ENCODE measurements around the gene BEAN1. TPM values are rescaled to one million over a fixed set of nuclear protein-coding genes. Genes with fewer than 3 reads are reported as not detected.

The BEAN1 gene
- total and polyA plus RNA-seq, 2 experiments from 2014 or later, result 0.07 to 0.10 TPM

DNA sequence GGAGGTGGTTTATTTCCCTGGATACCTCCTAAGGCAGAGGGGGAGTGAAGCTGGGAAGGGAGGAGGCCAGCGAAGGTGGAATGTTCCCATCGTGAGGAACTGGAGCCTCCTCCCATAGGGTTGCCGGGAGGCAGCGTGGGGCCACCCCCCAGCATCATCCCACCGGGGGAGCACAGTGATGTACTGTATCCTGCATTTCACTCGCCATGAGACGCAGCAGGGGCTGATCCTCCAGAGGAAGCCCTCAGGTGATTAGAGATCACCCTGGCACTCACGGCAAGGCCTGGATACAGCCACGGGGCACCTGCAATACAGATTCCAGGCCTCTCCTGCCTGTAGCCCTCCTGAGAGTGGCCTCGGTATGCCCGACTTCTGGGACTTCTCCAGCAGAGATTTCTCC lies 25.5 kb upstream of the BEAN1 start:
- ATAC-seq (no peak; the same call in 2 of the 3 replicates), DNase-seq (ENCODE audit: low spot score) (no peak)
- no peak overlapping the region for H3K27ac ChIP-seq (ENCODE audit: low read depth)
- Mint-ChIP-seq H3K4me3 (no peak overlapping the region; the same call in 2 of the 3 replicates), H3K27ac (peak overlapping the region; percentile 62; the same call in 1 of the 2 replicates), H3K36me3 (ENCODE audit: low read depth) (no peaks in the 10 kb centered on the region), H3K9me3 (peaks cover 13% of the 10 kb centered on the region), H3K4me1 (peaks cover 16% of the 10 kb centered on the region), H3K27me3 (ENCODE audit: insufficient read depth, low read depth, poor library complexity) (peaks cover 9% of the 10 kb centered on the region)
- no peaks in the 10 kb centered on the region for H3F3A ChIP-seq (replicated peaks; ENCODE audit: low read depth)
- H3K4me2 ChIP-seq, result no peak overlapping the region
- no peak overlapping the region for H3K4me3 ChIP-seq
- no peak overlapping the region for H2AFZ ChIP-seq
- no peak for TF ChIP-seq EZH2 (IDR thresholded peaks at IDR 0.05; ENCODE audit: low read depth, unreplicated experiment)
- TF ChIP-seq, protein P1, sequence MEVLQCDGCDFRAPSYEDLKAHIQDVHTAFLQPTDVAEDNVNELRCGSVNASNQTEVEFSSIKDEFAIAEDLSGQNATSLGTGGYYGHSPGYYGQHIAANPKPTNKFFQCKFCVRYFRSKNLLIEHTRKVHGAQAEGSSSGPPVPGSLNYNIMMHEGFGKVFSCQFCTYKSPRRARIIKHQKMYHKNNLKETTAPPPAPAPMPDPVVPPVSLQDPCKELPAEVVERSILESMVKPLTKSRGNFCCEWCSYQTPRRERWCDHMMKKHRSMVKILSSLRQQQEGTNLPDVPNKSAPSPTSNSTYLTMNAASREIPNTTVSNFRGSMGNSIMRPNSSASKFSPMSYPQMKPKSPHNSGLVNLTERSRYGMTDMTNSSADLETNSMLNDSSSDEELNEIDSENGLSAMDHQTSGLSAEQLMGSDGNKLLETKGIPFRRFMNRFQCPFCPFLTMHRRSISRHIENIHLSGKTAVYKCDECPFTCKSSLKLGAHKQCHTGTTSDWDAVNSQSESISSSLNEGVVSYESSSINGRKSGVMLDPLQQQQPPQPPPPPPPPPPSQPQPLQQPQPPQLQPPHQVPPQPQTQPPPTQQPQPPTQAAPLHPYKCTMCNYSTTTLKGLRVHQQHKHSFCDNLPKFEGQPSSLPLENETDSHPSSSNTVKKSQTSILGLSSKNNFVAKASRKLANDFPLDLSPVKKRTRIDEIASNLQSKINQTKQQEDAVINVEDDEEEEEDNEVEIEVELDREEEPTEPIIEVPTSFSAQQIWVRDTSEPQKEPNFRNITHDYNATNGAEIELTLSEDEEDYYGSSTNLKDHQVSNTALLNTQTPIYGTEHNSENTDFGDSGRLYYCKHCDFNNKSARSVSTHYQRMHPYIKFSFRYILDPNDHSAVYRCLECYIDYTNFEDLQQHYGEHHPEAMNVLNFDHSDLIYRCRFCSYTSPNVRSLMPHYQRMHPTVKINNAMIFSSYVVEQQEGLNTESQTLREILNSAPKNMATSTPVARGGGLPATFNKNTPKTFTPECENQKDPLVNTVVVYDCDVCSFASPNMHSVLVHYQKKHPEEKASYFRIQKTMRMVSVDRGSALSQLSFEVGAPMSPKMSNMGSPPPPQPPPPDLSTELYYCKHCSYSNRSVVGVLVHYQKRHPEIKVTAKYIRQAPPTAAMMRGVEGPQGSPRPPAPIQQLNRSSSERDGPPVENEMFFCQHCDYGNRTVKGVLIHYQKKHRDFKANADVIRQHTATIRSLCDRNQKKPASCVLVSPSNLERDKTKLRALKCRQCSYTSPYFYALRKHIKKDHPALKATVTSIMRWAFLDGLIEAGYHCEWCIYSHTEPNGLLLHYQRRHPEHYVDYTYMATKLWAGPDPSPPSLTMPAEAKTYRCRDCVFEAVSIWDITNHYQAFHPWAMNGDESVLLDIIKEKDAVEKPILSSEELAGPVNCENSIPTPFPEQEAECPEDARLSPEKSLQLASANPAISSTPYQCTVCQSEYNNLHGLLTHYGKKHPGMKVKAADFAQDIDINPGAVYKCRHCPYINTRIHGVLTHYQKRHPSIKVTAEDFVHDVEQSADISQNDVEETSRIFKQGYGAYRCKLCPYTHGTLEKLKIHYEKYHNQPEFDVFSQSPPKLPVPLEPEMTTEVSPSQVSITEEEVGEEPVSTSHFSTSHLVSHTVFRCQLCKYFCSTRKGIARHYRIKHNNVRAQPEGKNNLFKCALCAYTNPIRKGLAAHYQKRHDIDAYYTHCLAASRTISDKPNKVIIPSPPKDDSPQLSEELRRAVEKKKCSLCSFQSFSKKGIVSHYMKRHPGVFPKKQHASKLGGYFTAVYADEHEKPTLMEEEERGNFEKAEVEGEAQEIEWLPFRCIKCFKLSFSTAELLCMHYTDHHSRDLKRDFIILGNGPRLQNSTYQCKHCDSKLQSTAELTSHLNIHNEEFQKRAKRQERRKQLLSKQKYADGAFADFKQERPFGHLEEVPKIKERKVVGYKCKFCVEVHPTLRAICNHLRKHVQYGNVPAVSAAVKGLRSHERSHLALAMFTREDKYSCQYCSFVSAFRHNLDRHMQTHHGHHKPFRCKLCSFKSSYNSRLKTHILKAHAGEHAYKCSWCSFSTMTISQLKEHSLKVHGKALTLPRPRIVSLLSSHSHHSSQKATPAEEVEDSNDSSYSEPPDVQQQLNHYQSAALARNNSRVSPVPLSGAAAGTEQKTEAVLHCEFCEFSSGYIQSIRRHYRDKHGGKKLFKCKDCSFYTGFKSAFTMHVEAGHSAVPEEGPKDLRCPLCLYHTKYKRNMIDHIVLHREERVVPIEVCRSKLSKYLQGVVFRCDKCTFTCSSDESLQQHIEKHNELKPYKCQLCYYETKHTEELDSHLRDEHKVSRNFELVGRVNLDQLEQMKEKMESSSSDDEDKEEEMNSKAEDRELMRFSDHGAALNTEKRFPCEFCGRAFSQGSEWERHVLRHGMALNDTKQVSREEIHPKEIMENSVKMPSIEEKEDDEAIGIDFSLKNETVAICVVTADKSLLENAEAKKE (CRISPR knock-in tag; IDR thresholded peaks at IDR 0.05), result no peak
- no peak for TF ChIP-seq ZNF331 (CRISPR knock-in tag; IDR thresholded peaks at IDR 0.05; ENCODE audit: low read depth)
- TF ChIP-seq STAT1 (IDR thresholded peaks at IDR 0.05; ENCODE audit: unreplicated experiment), result no peak
- TF ChIP-seq, protein P2, sequence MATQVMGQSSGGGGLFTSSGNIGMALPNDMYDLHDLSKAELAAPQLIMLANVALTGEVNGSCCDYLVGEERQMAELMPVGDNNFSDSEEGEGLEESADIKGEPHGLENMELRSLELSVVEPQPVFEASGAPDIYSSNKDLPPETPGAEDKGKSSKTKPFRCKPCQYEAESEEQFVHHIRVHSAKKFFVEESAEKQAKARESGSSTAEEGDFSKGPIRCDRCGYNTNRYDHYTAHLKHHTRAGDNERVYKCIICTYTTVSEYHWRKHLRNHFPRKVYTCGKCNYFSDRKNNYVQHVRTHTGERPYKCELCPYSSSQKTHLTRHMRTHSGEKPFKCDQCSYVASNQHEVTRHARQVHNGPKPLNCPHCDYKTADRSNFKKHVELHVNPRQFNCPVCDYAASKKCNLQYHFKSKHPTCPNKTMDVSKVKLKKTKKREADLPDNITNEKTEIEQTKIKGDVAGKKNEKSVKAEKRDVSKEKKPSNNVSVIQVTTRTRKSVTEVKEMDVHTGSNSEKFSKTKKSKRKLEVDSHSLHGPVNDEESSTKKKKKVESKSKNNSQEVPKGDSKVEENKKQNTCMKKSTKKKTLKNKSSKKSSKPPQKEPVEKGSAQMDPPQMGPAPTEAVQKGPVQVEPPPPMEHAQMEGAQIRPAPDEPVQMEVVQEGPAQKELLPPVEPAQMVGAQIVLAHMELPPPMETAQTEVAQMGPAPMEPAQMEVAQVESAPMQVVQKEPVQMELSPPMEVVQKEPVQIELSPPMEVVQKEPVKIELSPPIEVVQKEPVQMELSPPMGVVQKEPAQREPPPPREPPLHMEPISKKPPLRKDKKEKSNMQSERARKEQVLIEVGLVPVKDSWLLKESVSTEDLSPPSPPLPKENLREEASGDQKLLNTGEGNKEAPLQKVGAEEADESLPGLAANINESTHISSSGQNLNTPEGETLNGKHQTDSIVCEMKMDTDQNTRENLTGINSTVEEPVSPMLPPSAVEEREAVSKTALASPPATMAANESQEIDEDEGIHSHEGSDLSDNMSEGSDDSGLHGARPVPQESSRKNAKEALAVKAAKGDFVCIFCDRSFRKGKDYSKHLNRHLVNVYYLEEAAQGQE (IDR thresholded peaks at IDR 0.05; ENCODE audit: unreplicated experiment), result no peak
- TF ChIP-seq, protein P3, sequence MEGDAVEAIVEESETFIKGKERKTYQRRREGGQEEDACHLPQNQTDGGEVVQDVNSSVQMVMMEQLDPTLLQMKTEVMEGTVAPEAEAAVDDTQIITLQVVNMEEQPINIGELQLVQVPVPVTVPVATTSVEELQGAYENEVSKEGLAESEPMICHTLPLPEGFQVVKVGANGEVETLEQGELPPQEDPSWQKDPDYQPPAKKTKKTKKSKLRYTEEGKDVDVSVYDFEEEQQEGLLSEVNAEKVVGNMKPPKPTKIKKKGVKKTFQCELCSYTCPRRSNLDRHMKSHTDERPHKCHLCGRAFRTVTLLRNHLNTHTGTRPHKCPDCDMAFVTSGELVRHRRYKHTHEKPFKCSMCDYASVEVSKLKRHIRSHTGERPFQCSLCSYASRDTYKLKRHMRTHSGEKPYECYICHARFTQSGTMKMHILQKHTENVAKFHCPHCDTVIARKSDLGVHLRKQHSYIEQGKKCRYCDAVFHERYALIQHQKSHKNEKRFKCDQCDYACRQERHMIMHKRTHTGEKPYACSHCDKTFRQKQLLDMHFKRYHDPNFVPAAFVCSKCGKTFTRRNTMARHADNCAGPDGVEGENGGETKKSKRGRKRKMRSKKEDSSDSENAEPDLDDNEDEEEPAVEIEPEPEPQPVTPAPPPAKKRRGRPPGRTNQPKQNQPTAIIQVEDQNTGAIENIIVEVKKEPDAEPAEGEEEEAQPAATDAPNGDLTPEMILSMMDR (conservative IDR thresholded peaks at IDR 0.05; ENCODE audit: low read depth in 2 of 2), result no peak
- TF ChIP-seq CREB1 (CRISPR knock-in tag; IDR thresholded peaks at IDR 0.05; ENCODE audit: low read depth), result no peak
- TF ChIP-seq JUNB (IDR thresholded peaks at IDR 0.05; ENCODE audit: unreplicated experiment), result no peak
- TF ChIP-seq, protein P4, sequence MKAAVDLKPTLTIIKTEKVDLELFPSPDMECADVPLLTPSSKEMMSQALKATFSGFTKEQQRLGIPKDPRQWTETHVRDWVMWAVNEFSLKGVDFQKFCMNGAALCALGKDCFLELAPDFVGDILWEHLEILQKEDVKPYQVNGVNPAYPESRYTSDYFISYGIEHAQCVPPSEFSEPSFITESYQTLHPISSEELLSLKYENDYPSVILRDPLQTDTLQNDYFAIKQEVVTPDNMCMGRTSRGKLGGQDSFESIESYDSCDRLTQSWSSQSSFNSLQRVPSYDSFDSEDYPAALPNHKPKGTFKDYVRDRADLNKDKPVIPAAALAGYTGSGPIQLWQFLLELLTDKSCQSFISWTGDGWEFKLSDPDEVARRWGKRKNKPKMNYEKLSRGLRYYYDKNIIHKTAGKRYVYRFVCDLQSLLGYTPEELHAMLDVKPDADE (IDR thresholded peaks at IDR 0.05), result no peak
- TF ChIP-seq POLR2AphosphoS5 (IDR thresholded peaks at IDR 0.05; ENCODE audit: low read depth), result no peak
- TF ChIP-seq EZH2phosphoT487 (IDR thresholded peaks at IDR 0.05; ENCODE audit: unreplicated experiment), result no peak
- TF ChIP-seq ZNF114 (CRISPR knock-in tag; IDR thresholded peaks at IDR 0.05), result no peak
- no peaks in the 10 kb centered on the region for H3K9me2 ChIP-seq (ENCODE audit: insufficient read depth)
- no peaks in the 10 kb centered on the region for H3K4me1 ChIP-seq (ENCODE audit: insufficient read depth)
- H3K27me3 ChIP-seq (ENCODE audit: insufficient read depth), result no peaks in the 10 kb centered on the region
- H3K79me2 ChIP-seq (replicated peaks; ENCODE audit: insufficient read depth), result no peaks in the 10 kb centered on the region
- H4K20me1 ChIP-seq (replicated peaks; ENCODE audit: insufficient read depth), result no peaks in the 10 kb centered on the region
- no peaks in the 10 kb centered on the region for H3K36me3 ChIP-seq (ENCODE audit: insufficient read depth)

All from GM23338 (cell line).